ENCODE measurements around the gene UCHL3.

DNA sequence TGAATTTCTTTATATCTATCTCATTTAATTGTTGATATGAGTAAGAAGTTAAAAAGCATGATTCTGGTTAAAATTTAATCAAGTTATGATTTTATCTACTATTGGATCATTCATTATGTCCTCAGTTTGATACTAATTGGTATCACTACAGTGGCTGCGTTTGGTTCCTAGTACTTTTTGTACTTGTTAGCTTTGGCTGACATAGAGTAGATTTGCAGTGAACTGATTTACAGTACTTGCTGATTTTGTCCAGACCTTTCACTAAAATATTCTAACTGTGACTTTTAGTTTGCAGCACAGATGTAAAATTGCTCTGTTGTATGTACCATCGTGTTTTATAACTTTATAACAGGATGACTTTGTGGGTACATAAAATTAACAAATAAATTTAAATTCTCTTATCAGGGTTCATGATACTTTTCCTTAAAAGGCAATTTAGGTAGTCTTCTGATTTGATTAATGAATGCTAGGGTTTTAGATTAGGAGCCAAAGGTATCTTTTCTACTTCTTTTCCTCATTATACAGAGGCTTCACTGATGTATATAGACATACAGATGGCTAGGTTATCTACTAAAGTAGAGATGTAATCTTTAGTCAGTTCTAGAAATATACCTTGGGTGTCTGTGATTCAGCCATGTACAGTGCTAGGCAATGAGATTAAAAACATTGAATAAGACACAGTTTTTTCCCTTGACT, 8.7 kb downstream of the UCHL3 start:
- TF ChIP-seq EZH2 (IDR thresholded peaks at IDR 0.05; ENCODE audit: insufficient read depth, poor library complexity, severe bottlenecking) (no peak), EZH2phosphoT487 (IDR thresholded peaks at IDR 0.05; ENCODE audit: insufficient read depth, low read depth) (no peak)
